DND-41 (cell line): ENCODE measurements around the gene POLR3B.

Experiments
- CTCF ChIP-seq: IDR thresholded peaks from 2 replicates; pipeline ENCODE4 v1.5.1; 2012; ENCODE audit warnings: borderline replicate concordance, low read length, moderate library complexity, mild to moderate bottlenecking; ENCODE audit not compliant: poor library complexity, severe bottlenecking; ENCODE audit errors: extremely low read depth
- EZH2 ChIP-seq: IDR thresholded peaks from 3 replicates; pipeline ENCODE4 v1.6.1; 2012; ENCODE audit warnings: borderline replicate concordance, low read depth, mild to moderate bottlenecking, moderate library complexity, low read length, inconsistent platforms; ENCODE audit not compliant: severe bottlenecking

GRCh38 chr12:106459534-106459933, 102.0 kb downstream of the POLR3B start:
- no peak for TF ChIP-seq CTCF
- no peak for TF ChIP-seq EZH2
